K562 (cell line): Measurements from ENCODE around the gene ANKFN1. TPM values are rescaled to one million over a fixed set of nuclear protein-coding genes. Genes with fewer than 3 reads are reported as not detected.

Source experiments
- ATAC-seq: fragments of 200-7000 bp; cut with Tn5 transposase; 3 replicates; pipeline ENCODE4 v1.9.1; 2020; ENCODE audit warnings: moderate library complexity
- BruUV-seq: library from RNA; stranded (reverse); fragments of 400-500 nt; replicated peaks from 2 replicates; lab custom pipeline; 2021; lab: Mats Ljungman, UMichigan
- CTCF ChIA-PET: fragments of 300-600 bp; formaldehyde crosslinking; extraction: SDS; loops from one replicate; lab custom pipeline; 2021; ENCODE audit warnings: low intra/inter-chr PET ratio; lab: Yijun Ruan, JAX
- POLR2A ChIA-PET: fragments of 300-600, 350-650 bp; sonication (Branson Sonifier 250); formaldehyde crosslinking; extraction: SDS; loops from one replicate; lab custom pipeline; 2021; ENCODE audit warnings: antibody characterized with exemption, inconsistent platforms; lab: Yijun Ruan, JAX
- DNase-seq, 4 experiments: peaks; one replicate each; pipeline versions ENCODE4 v3.0.0 to v3.0.0-alpha.2; 2011 to 2018; ENCODE audit warnings: low spot score in 3 of 4, mixed read lengths in 3 of 4; ENCODE audit errors: extremely low read depth in 1 of 4
- FAIRE-seq: peaks from 2 replicates; lab custom pipeline; 2011; peaks lifted over from hg19 to GRCh38; lab: Jason Lieb, UNC
- H2AFZ ChIP-seq: 2 replicates; pipeline ENCODE4 v1.6.0; 2011; ENCODE audit warnings: low read depth, low read length, control low read depth, inconsistent platforms
- H3K27ac ChIP-seq: fragments of 200-600 bp; 3 replicates; pipeline ENCODE4 v1.8.0; 2011; ENCODE audit warnings: low read depth, mild to moderate bottlenecking, control low read depth, inconsistent platforms, low read length, moderate library complexity, mixed read lengths; ENCODE audit errors: extremely low read depth
- H3K27me3 ChIP-seq, 2 experiments: fragments of 300-600 bp in 1 of 2; 2 replicates in 1 of 2; 3 replicates in 1 of 2; pipeline versions ENCODE4 v1.6.0 to v1.8.0; 2011; ENCODE audit warnings: inconsistent platforms in 2 of 2, low read length in 2 of 2, mild to moderate bottlenecking in 1 of 2, mixed read lengths in 1 of 2, moderate library complexity in 1 of 2; ENCODE audit not compliant: control insufficient read depth in 2 of 2, insufficient read depth in 2 of 2
- H3K36me3 ChIP-seq: fragments of 300-600 bp; 3 replicates; pipeline ENCODE4 v1.8.0; 2011; ENCODE audit warnings: mild to moderate bottlenecking, low read length, inconsistent platforms; ENCODE audit not compliant: control insufficient read depth, insufficient read depth
- H3K4me1 ChIP-seq, 2 experiments: fragments of 200-600 bp in 1 of 2; replicated peaks in 1 of 2; 2 replicates in 1 of 2; 3 replicates in 1 of 2; pipeline versions ENCODE4 v1.5.1 to v1.8.0; 2011; ENCODE audit warnings: inconsistent platforms in 2 of 2, low read length in 2 of 2, mild to moderate bottlenecking in 1 of 2, mixed read lengths in 1 of 2, moderate library complexity in 1 of 2; ENCODE audit not compliant: control insufficient read depth in 2 of 2, insufficient read depth in 2 of 2
- H3K4me2 ChIP-seq: 2 replicates; pipeline ENCODE4 v1.6.1; 2011; ENCODE audit warnings: low read length, control low read depth, inconsistent platforms, mixed read lengths; ENCODE audit not compliant: insufficient read depth
- H3K4me3 ChIP-seq: fragments of 200-600 bp; sonication (generic), shearing (Covaris generic); 2 replicates; pipeline ENCODE4 v1.5.1; 2016; ENCODE audit warnings: control low read depth, inconsistent platforms
- H3K79me2 ChIP-seq: fragments of 200-600 bp; 3 replicates; pipeline ENCODE4 v1.8.0; 2011; ENCODE audit warnings: low read length, inconsistent platforms; ENCODE audit not compliant: control insufficient read depth, insufficient read depth
- H3K9ac ChIP-seq, 2 experiments: 2 replicates each; pipeline versions ENCODE4 v1.6.0 to v1.6.1; 2011; ENCODE audit warnings: low read depth in 2 of 2, low read length in 2 of 2, control low read depth in 1 of 2, inconsistent platforms in 1 of 2, mild to moderate bottlenecking in 1 of 2, mixed read lengths in 1 of 2; ENCODE audit not compliant: insufficient read depth in 1 of 2
- H3K9me1 ChIP-seq: one replicate; pipeline ENCODE4 v1.6.0; 2011; ENCODE audit warnings: inconsistent platforms, mild to moderate bottlenecking, low read length, moderate library complexity; ENCODE audit not compliant: control insufficient read depth, insufficient read depth
- H3K9me3 ChIP-seq: replicated peaks from 2 replicates; pipeline ENCODE4 v1.5.1; 2011; ENCODE audit warnings: low read depth, low read length, inconsistent platforms; ENCODE audit not compliant: control insufficient read depth, insufficient read depth
- H4K20me1 ChIP-seq: replicated peaks from 2 replicates; pipeline ENCODE4 v1.6.1; 2011; ENCODE audit warnings: low read length, inconsistent platforms, mixed read lengths; ENCODE audit not compliant: control insufficient read depth, insufficient read depth
- ETS1 ChIP-seq: conservative IDR thresholded peaks from 2 replicates; pipeline ENCODE4 v1.6.1; 2011; ENCODE audit warnings: low read depth, mild to moderate bottlenecking, low read length; ENCODE audit not compliant: control insufficient read depth
- FOXK1 ChIP-seq: sonication (generic); formaldehyde crosslinking; IDR thresholded peaks from 2 replicates; pipeline ENCODE4 v1.8.0; 2022; ENCODE audit warnings: missing genetic modification reagents, mild to moderate bottlenecking, borderline replicate concordance
- ILK ChIP-seq: fragments of 450-650 bp; IDR thresholded peaks from 2 replicates; pipeline ENCODE4 v1.6.1; 2016; ENCODE audit warnings: missing genetic modification characterization, low read depth, mild to moderate bottlenecking, missing compliant biosample characterization, moderate library complexity, borderline replicate concordance
- MIER1 ChIP-seq: fragments of 450-650 bp; IDR thresholded peaks from 2 replicates; pipeline ENCODE4 v1.6.1; 2016; ENCODE audit warnings: antibody characterized with exemption, mild to moderate bottlenecking, low read depth
- PRMT5 ChIP-seq: sonication (generic); formaldehyde crosslinking; IDR thresholded peaks from 2 replicates; pipeline ENCODE4 v1.5.0; 2020; ENCODE audit warnings: missing genetic modification reagents
- PTBP1 ChIP-seq: fragments of 200-400 bp; formaldehyde crosslinking; IDR thresholded peaks from 2 replicates; pipeline ENCODE4 v1.6.1; 2017; ENCODE audit warnings: low read depth, low read length
- SNAPC5 ChIP-seq: fragments of 250-450 bp; sonication (Bioruptor Pico); IDR thresholded peaks from 2 replicates; pipeline ENCODE4 v1.8.0; 2021; ENCODE audit warnings: moderate library complexity, mild to moderate bottlenecking, inconsistent platforms
- YBX1 ChIP-seq: fragments of 450-650 bp; IDR thresholded peaks from 2 replicates; pipeline ENCODE4 v1.7.1; 2016; ENCODE audit warnings: mild to moderate bottlenecking
- ZC3H8 ChIP-seq: fragments of 450-650 bp; IDR thresholded peaks from 2 replicates; pipeline ENCODE4 v1.6.1; 2017
- WGBS: fragments of 100-300 bp; shearing (Covaris generic); methylation state at CpG from one replicate; pipeline ENCODE4 v1.1.6; 2016; ENCODE audit warnings: low coverage, mixed read lengths; ENCODE audit not compliant: insufficient coverage; ENCODE audit errors: missing lambda C conversion rate; 5-methylcytosine and 5-hydroxymethylcytosine counted together
- in situ Hi-C: fragments of 300-500 bp; cut with MboI; formaldehyde crosslinking; loops from 4 replicates; pipeline ENCODE4 v1.15.0; 2018; ENCODE audit warnings: inconsistent platforms, mixed read lengths
- intact Hi-C: fragments of 100-400 bp; cut with micrococcal nuclease; formaldehyde crosslinking; loops from 2 replicates; pipeline ENCODE4 v1.14.2; 2022
- polyA plus RNA-seq, 8 experiments: library from polyadenylated mRNA; depleted of rRNA in 4 of 8; stranded (reverse) in 5 of 8; unstranded in 3 of 8; fragments of >200 nt; fragmentation: Nextera tagmentation in 2 of 8; fragmentation: Illumina TruSeq in 1 of 8; extraction: Ambion mirVana in 2 of 8; extraction: Trizol in 1 of 8; gene quantifications; 2 replicates each; pipeline versions ENCODE4 v1.2.1 to v1.2.3, GENCODE V29; 2011 to 2014; ENCODE audit warnings: inconsistent platforms in 1 of 8, missing spikeins in 1 of 8
- total RNA-seq, 7 experiments: library from RNA; depleted of rRNA in 6 of 7; stranded (reverse); fragments of >200 nt in 6 of 7; fragmentation: Illumina TruSeq in 2 of 7; extraction: Trizol in 2 of 7; gene quantifications; 2 replicates each; pipeline versions ENCODE4 v1.2.1 to v1.2.3, GENCODE V29; 2011 to 2021; ENCODE audit warnings: low replicate concordance in 1 of 7
- TF ChIP-seq, protein P1 (sequence below): fragments of 250-450 bp; sonication (Bioruptor Pico); IDR thresholded peaks from 2 replicates; pipeline ENCODE4 v1.5.0; 2021

The ANKFN1 gene
- total and polyA plus RNA-seq, 9 of the 15 experiments (the other 6 are each of a cell fraction or from before 2014, with no cell fraction given), result 0.04 to 0.39 (median 0.15) TPM; not detected in 1

DNA sequence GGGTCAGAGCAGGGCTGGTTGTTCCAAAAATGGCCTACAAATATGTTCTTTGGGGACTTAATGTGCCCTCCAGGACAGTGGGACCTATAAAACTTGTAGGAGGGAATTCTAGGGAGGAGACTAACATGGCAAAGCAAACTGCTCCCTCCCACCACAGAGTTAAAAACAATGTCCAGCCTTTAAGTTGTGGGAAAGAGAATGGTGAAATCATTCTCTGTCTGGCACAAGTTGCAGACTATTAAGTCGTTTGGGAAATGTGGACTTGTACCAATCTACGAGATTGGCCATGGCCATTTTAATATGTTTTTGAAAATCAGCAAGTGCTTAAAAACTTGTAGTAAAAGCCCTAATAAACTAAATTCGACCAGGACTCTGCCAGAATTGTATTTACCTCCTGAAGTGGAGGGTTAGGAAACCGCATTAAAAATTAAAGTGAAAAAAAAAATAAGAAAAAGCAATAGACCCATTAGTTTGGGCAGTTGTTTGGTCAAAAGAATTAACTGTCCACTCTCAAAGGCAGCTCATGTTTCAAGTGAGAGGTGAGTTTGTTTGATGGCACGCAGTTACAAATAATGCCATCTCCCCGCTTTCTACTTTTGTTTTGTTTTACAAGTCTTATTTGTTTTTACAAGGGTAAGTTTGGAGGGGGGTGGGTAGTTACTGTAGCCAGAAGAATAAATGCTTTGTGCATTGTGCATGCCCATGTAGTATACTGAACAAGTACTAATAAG is 32.4 kb downstream of the ANKFN1 start:
- no peaks in the 10 kb centered on the region for H3K79me2 ChIP-seq
- ATAC-seq (no peak), DNase-seq (no peak), FAIRE-seq (no peak)
- BruUV-seq, result no TSS peak
- POLR2A ChIA-PET, result no interaction called here
- in situ Hi-C loops, result no loop called here
- no peak overlapping the region for H2AFZ ChIP-seq
- no peak overlapping the region for H3K4me2 ChIP-seq
- H3K36me3 ChIP-seq, result no peaks in the 10 kb centered on the region
- no peaks in the 10 kb centered on the region for H3K4me1 ChIP-seq
- no peak overlapping the region for H3K27ac ChIP-seq
- H3K9me1 ChIP-seq, result no peaks in the 10 kb centered on the region
- WGBS, result 1% methylated on average over 6 of the region's 6 CpGs
- intact Hi-C loops, result no loop called here
- H3K27me3 ChIP-seq, result no peaks in the 10 kb centered on the region
- TF ChIP-seq ETS1, result no peak
- no peak for TF ChIP-seq PTBP1
- TF ChIP-seq FOXK1 (CRISPR knock-in tag), result no peak
- no peak for TF ChIP-seq ZC3H8
- TF ChIP-seq YBX1, result no peak
- TF ChIP-seq, protein P1, sequence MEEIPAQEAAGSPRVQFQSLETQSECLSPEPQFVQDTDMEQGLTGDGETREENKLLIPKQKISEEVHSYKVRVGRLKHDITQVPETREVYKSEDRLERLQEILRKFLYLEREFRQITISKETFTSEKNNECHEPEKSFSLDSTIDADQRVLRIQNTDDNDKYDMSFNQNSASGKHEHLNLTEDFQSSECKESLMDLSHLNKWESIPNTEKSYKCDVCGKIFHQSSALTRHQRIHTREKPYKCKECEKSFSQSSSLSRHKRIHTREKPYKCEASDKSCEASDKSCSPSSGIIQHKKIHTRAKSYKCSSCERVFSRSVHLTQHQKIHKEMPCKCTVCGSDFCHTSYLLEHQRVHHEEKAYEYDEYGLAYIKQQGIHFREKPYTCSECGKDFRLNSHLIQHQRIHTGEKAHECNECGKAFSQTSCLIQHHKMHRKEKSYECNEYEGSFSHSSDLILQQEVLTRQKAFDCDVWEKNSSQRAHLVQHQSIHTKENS (CRISPR knock-in tag), result no peak
- no peak for TF ChIP-seq SNAPC5
- TF ChIP-seq PRMT5 (CRISPR knock-in tag), result no peak
- no peak for TF ChIP-seq ILK (tag)
- TF ChIP-seq MIER1, result no peak
- TF ChIP-seq, all 486 proteins: peak for 0
- Histone ChIP-seq H3K9me3 (no peaks in the 10 kb centered on the region), H3K4me3 (no peak overlapping the region), H4K20me1 (no peaks in the 10 kb centered on the region), H3K9ac (no peak overlapping the region)
- CTCF ChIA-PET, result no interaction called here
